Measurements from ENCODE around the gene FMN2.

FMN2 gene

DNA sequence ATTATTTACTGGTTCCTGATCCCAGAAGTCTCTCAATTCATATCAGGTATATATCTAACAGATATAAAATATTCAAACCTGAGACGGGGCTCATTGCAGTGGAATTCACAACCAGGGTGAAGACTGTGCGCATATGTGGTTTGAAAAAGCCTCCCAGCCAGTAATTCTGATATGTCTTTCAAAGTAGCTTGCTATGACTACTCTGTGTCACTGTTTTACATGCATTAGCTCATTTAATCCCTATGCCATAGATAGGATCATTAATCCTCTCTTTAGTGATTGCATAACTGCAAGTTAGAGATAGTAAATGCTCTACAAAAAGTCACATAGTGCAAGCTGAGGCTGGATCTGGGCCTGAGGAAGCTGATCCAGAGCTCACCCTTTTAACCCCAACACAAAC, 251.4 kb downstream of the FMN2 start:
- TF ChIP-seq FOXP2 (optimal IDR thresholded peaks at IDR 0.05; ENCODE audit: borderline replicate concordance, extremely low read depth, extremely low read length, insufficient read depth) (no peak), TAF1 (IDR thresholded peaks at IDR 0.05; ENCODE audit: borderline replicate concordance, insufficient read depth, low read length) (no peak), REST (IDR thresholded peaks at IDR 0.05; ENCODE audit: insufficient read depth in 1 of 2, low read depth in 2 of 2, low read length in 2 of 2) (no peak)

- TF ChIP-seq REST (IDR thresholded peaks at IDR 0.05; ENCODE audit: insufficient read depth in 1 of 2, low read depth in 2 of 2, low read length in 2 of 2) (no peak), FOXP2 (optimal IDR thresholded peaks at IDR 0.05; ENCODE audit: borderline replicate concordance, extremely low read depth, extremely low read length, insufficient read depth) (no peak), SIN3A (IDR thresholded peaks at IDR 0.05; ENCODE audit: borderline replicate concordance, insufficient read depth, low read length) (no peak), TAF1 (IDR thresholded peaks at IDR 0.05; ENCODE audit: borderline replicate concordance, insufficient read depth, low read length) (no peak), POLR2AphosphoS5 (IDR thresholded peaks at IDR 0.05; ENCODE audit: low read depth, low read length) (no peak)
Measured at GRCh38 chr1:240343966-240344365, 252.3 kb downstream of the FMN2 start.

DNA sequence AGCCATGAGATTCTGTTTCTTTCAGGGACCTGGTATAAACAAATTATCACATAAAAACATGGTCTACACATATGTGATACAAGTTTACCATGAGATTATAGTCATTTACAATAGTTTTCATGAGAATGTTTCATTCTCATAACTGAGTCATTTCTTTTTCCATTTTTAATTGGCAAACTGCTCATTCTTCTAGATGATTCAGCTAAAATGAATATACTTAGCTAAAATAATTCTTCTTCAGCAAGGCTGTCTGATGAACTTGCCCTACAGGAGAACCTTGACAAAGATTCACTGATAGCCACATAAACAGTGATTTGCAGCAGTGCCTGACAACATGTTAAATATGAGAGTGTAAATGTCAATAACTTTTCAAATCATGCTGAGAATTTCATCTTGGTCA, 253.2 kb downstream of the FMN2 start:
- TF ChIP-seq FOXP2 (optimal IDR thresholded peaks at IDR 0.05; ENCODE audit: borderline replicate concordance, extremely low read depth, extremely low read length, insufficient read depth) (no peak), POLR2AphosphoS5 (IDR thresholded peaks at IDR 0.05; ENCODE audit: low read depth, low read length) (no peak)

GRCh38 chr1:240349695-240350094, 258.0 kb downstream of the FMN2 start:
- TF ChIP-seq FOXP2 (optimal IDR thresholded peaks at IDR 0.05; ENCODE audit: borderline replicate concordance, extremely low read depth, extremely low read length, insufficient read depth) (no peak), SIN3A (IDR thresholded peaks at IDR 0.05; ENCODE audit: borderline replicate concordance, insufficient read depth, low read length) (no peak), POLR2AphosphoS5 (IDR thresholded peaks at IDR 0.05; ENCODE audit: low read depth, low read length) (no peak), REST (IDR thresholded peaks at IDR 0.05; ENCODE audit: insufficient read depth in 1 of 2, low read depth in 2 of 2, low read length in 2 of 2) (no peak), TAF1 (IDR thresholded peaks at IDR 0.05; ENCODE audit: borderline replicate concordance, insufficient read depth, low read length) (no peak)

DNA sequence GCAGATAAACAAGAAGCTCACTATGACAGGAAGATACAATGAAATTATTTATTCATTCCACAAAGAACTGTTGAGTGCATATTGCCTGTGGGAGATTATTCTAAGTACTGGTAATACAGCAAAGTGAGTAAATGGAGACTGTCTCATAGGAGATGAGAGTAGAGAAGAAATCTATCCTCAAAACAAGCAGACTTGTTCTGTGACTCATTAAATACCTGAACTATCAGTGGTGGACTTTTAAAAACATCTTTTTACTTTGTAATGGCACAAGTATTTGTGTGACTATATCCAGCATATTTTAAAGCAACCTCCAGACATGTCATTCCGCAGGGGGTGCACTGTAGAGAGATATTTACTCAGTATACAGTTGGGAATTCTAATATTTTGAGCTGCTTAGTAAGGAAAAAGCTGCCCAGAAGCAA, 259.2 kb downstream of the FMN2 start:
- TF ChIP-seq TAF1 (IDR thresholded peaks at IDR 0.05; ENCODE audit: borderline replicate concordance, insufficient read depth, low read length) (no peak), POLR2AphosphoS5 (IDR thresholded peaks at IDR 0.05; ENCODE audit: low read depth, low read length) (no peak), FOXP2 (optimal IDR thresholded peaks at IDR 0.05; ENCODE audit: borderline replicate concordance, extremely low read depth, extremely low read length, insufficient read depth) (no peak), SIN3A (IDR thresholded peaks at IDR 0.05; ENCODE audit: borderline replicate concordance, insufficient read depth, low read length) (no peak), REST (IDR thresholded peaks at IDR 0.05; ENCODE audit: insufficient read depth in 1 of 2, low read depth in 2 of 2, low read length in 2 of 2) (no peak)

Measured in PFSK-1 (cell line).